ENCODE results near the gene COL6A1.

Gene COL6A1

DNA sequence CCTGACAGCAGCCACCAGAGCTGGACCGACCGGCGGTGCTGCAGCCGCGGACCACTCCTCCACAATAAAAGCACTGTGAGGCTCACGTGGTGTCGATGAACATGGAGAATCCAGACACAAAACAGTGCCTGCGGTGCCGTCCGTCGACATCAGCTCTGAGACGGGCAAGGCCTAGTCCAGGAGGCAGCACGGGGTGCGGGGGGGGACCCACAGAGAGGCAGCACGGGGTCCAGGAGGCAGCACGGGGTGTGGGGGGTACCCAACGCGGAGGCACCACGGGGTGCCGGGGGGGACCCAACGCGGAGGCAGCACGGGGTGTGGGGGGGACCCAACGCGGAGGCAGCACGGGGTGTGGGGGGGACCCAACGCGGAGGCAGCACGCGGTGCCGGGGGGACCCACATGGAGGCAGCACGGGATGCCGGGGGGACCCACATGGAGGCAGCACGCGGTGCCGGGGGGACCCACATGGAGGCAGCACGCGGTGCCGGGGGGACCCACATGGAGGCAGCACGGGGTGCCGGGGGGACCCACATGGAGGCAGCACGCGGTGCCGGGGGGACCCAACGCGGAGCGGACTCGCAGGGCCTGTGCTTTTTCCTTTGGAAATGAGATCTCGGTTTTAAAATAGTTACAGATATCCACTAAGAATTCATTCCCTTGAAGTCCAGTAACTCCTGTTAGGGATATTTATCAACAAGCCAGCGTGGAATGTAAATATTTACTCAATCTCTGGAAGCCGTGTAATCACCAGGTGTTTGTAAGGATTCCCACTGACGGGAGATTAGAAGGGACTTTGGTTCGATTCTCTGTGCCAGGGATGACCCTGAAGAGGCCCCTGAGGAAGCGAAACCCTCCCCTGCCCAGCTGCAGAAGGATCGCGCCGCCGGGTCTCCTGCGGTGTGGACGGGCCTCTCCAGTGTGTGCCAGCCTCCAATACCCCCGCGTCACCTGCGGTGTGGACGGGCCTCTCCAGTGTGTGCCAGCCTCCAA, 52.1 kb downstream of the COL6A1 start:
- TF ChIP-seq SIN3A (IDR thresholded peaks at IDR 0.05; ENCODE audit: borderline replicate concordance, insufficient read depth, low read length): no peak
- no peak for TF ChIP-seq FOXP2 (optimal IDR thresholded peaks at IDR 0.05; ENCODE audit: borderline replicate concordance, extremely low read depth, extremely low read length, insufficient read depth)
- no peak for TF ChIP-seq TAF1 (IDR thresholded peaks at IDR 0.05; ENCODE audit: borderline replicate concordance, insufficient read depth, low read length)
- no peak for TF ChIP-seq REST (IDR thresholded peaks at IDR 0.05; ENCODE audit: insufficient read depth in 1 of 2, low read depth in 2 of 2, low read length in 2 of 2)

DNA sequence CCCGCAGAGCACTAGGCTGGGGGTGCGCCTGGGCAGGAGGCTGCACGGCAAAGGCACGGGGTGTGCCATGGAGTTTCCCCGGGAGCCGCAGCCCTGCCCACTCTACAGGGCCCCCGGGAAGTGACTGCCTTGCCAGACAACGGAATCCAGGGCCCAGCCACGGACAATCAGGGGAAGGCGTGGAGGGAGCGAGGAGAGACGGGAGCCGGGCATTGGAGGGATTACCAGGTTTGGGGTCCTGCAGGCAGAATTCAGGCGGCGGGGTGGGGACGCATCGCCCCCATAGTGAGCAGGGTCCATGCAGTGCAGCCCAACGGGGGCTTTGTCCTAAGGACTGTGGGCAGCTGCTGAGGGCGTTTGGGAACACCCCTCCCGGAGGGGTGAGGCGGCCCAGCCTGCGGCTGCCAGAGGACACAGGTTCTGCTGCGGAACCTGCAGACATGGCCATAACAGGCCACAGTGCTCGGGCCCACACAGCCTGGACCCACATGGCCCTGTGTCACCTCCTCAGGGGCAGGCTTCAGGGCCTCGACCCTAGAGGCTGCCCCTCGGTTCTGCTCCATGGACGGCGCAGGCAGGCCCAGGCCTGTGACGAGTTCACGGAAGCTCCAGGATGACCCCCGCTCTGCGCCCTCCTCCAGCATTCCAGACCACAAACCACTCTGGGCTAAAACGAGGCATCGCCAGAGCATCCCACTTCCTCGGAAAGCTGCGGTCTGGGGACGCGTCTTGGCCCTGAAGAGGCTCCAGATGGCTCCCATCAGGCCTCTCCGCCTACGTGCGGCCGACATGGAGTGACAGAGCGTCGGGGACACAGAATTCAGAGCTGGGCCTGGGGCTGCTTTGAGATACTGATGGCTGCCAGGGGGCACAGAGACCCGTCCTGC, 54.5 kb downstream of the COL6A1 start:
- TF ChIP-seq FOXP2 (optimal IDR thresholded peaks at IDR 0.05; ENCODE audit: borderline replicate concordance, extremely low read depth, extremely low read length, insufficient read depth) (no peak), REST (IDR thresholded peaks at IDR 0.05; ENCODE audit: insufficient read depth in 1 of 2, low read depth in 2 of 2, low read length in 2 of 2) (no peak), TAF1 (IDR thresholded peaks at IDR 0.05; ENCODE audit: borderline replicate concordance, insufficient read depth, low read length) (no peak), POLR2AphosphoS5 (IDR thresholded peaks at IDR 0.05; ENCODE audit: low read depth, low read length) (no peak), SIN3A (IDR thresholded peaks at IDR 0.05; ENCODE audit: borderline replicate concordance, insufficient read depth, low read length) (no peak)

DNA sequence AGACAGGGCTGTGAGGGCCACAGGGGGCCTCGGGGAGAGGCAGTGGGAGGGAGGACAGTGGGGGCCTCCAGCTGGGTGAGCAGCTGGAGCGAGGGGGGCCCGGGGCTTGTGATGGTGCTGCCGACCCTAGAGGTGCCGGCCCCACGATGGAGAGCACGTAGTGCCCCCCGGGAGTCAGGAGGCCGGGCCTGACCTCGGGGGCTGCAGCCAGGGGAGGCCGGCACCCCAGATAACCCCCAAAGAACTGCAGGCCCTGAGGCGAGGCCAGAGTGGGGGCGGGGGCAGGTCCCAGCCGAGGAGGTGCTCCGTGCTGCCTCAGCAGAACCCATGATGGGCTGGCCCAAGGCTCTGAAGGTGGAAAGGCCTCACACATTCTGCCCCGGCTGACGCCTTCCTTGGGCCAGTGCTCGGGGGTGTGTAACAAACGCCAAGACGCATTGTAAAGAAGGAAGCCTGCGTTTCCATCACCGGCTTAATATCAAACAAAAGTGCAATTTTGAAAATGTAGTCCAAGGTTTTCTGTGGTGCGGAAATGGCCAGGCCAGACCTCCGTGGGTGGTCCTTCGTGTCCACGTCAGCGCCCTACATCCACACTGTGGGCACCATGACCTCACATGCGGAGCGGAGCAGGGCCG, 55.2 kb downstream of the COL6A1 start:
- TF ChIP-seq TAF1 (IDR thresholded peaks at IDR 0.05; ENCODE audit: borderline replicate concordance, insufficient read depth, low read length) (no peak), FOXP2 (optimal IDR thresholded peaks at IDR 0.05; ENCODE audit: borderline replicate concordance, extremely low read depth, extremely low read length, insufficient read depth) (no peak), SIN3A (IDR thresholded peaks at IDR 0.05; ENCODE audit: borderline replicate concordance, insufficient read depth, low read length) (no peak), POLR2AphosphoS5 (IDR thresholded peaks at IDR 0.05; ENCODE audit: low read depth, low read length) (no peak), REST (IDR thresholded peaks at IDR 0.05; ENCODE audit: insufficient read depth in 1 of 2, low read depth in 2 of 2, low read length in 2 of 2) (no peak)

GRCh38 chr21:46037331-46038325, 56.1 kb downstream of the COL6A1 start:
- no peak for TF ChIP-seq TAF1 (IDR thresholded peaks at IDR 0.05; ENCODE audit: borderline replicate concordance, insufficient read depth, low read length)
- no peak for TF ChIP-seq POLR2AphosphoS5 (IDR thresholded peaks at IDR 0.05; ENCODE audit: low read depth, low read length)
- no peak for TF ChIP-seq FOXP2 (optimal IDR thresholded peaks at IDR 0.05; ENCODE audit: borderline replicate concordance, extremely low read depth, extremely low read length, insufficient read depth)
- no peak for TF ChIP-seq REST (IDR thresholded peaks at IDR 0.05; ENCODE audit: insufficient read depth in 1 of 2, low read depth in 2 of 2, low read length in 2 of 2)
- no peak for TF ChIP-seq SIN3A (IDR thresholded peaks at IDR 0.05; ENCODE audit: borderline replicate concordance, insufficient read depth, low read length)

Measured in PFSK-1 (cell line).